ENCODE measurements around the gene TMEM53.

DNA sequence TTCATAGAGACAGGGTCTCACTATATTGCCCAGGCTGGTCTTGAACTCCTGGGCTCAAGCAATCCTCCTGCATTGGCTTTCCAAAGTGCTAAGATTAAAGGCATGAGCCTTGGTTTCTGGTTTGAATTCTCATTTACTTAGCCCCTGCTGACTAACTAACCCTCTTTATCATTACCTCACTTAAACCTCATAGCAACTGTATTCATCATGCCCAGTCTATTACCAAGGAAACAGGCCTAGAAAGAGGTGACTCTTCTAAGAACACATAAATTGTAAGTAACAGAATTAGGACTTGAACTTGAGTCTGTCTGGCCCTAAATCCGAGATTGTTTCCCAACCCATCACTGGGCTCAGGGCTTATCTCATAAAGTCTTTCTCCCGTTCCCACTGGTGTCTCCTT, 44.2 kb downstream of the TMEM53 start:
- TF ChIP-seq, protein P1, sequence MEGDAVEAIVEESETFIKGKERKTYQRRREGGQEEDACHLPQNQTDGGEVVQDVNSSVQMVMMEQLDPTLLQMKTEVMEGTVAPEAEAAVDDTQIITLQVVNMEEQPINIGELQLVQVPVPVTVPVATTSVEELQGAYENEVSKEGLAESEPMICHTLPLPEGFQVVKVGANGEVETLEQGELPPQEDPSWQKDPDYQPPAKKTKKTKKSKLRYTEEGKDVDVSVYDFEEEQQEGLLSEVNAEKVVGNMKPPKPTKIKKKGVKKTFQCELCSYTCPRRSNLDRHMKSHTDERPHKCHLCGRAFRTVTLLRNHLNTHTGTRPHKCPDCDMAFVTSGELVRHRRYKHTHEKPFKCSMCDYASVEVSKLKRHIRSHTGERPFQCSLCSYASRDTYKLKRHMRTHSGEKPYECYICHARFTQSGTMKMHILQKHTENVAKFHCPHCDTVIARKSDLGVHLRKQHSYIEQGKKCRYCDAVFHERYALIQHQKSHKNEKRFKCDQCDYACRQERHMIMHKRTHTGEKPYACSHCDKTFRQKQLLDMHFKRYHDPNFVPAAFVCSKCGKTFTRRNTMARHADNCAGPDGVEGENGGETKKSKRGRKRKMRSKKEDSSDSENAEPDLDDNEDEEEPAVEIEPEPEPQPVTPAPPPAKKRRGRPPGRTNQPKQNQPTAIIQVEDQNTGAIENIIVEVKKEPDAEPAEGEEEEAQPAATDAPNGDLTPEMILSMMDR (IDR thresholded peaks at IDR 0.05; ENCODE audit: insufficient read depth, low read length, poor library complexity, severe bottlenecking): no peak
- no peak for TF ChIP-seq EZH2phosphoT487 (conservative IDR thresholded peaks at IDR 0.05; ENCODE audit: low read length)

Data from SU-DHL-6 (cell line).